ENCODE results near the gene RANBP10.

The RANBP10 gene

DNA sequence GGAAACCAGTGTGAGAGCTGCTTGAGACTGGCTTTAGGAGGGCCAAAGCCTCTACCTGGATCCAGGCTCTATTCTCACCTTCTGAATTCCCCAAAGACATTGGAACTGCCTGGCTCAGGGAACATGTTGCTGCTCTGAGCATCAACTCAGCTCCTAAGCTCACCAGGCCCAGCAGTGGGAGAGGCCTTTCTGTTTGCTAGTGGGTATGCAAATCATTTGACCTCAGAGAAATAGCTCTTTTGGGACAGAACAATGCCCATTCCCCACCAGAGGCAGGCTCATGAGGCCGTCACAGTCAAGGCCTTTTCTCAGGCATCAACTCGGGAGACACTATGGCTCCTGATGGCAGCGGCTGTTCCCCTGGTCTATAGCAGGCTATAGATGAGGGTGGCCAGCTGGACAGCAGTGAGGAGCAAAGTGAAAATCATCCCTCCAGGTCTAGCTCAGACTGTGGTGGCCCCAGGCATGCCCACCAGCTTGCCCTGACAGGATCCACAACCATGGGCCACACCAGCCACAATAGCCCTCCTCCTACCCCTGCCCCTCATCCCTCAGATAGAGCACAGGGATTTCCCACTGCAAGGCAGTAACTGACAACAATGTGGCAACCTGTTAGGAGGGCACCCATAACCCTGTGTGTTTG is 56.8 kb downstream of the RANBP10 start:
- DNase-seq (ENCODE audit: low read depth, low spot score) = no peak

GRCh38 chr16:67748834-67749233 is 57.5 kb downstream of the RANBP10 start:
- DNase-seq (ENCODE audit: low read depth, low spot score) = no peak

DNA sequence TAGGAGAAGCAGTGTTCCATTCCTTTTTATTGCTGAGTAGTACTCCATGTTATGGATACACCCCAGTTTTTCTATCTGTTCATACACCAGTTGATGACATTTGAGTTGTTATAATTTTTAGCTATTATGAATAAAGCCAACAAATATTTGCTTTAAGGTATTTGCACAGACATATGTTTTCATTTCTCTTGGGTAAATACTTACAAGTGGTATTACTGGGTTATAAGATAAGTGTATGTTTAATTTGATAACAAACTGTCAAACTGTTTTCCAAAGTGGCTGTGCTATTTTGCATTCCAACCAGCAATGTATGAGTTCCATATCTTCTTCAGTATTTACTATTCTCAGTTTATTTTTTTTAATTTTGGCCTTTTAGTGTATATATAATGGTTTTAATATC is 59.5 kb downstream of the RANBP10 start:
- no peak for DNase-seq (ENCODE audit: low read depth, low spot score)

DNA sequence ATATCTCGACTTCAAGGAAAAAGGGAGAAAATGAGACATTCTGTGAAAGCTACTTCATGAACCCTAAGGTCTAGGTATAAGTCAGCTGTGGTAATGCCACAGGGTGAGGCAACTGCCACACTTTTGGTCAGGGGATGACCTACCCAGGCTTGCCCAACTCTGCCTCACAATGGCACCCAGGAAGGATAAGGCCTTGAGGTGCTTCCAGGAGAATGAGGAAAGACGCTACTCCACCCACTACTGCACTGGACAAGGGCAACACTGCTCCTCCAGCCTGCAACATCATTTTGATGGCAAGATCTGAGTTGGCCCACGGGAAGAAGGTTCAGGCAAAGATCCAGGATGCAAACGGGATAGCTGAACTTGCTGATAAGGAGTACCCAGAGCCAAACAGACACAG is 65.2 kb downstream of the RANBP10 start:
- DNase-seq (ENCODE audit: low read depth, low spot score) = no peak

GRCh38 chr16:67740391-67740790 is 66.0 kb downstream of the RANBP10 start:
- no peak for DNase-seq (ENCODE audit: low read depth, low spot score)

GRCh38 chr16:67736858-67737257 is 69.5 kb downstream of the RANBP10 start:
- no peak for DNase-seq (ENCODE audit: low read depth, low spot score)

- DNase-seq (ENCODE audit: low read depth, low spot score) = no peak
Measured at GRCh38 chr16:67734731-67735201, 71.6 kb downstream of the RANBP10 start.

- no peak for DNase-seq (ENCODE audit: low read depth, low spot score)
Measured at GRCh38 chr16:67733734-67734470, 72.5 kb downstream of the RANBP10 start.

GRCh38 chr16:67731753-67732095 is 74.6 kb downstream of the RANBP10 start:
- no peak for DNase-seq (ENCODE audit: low read depth, low spot score)

DNA sequence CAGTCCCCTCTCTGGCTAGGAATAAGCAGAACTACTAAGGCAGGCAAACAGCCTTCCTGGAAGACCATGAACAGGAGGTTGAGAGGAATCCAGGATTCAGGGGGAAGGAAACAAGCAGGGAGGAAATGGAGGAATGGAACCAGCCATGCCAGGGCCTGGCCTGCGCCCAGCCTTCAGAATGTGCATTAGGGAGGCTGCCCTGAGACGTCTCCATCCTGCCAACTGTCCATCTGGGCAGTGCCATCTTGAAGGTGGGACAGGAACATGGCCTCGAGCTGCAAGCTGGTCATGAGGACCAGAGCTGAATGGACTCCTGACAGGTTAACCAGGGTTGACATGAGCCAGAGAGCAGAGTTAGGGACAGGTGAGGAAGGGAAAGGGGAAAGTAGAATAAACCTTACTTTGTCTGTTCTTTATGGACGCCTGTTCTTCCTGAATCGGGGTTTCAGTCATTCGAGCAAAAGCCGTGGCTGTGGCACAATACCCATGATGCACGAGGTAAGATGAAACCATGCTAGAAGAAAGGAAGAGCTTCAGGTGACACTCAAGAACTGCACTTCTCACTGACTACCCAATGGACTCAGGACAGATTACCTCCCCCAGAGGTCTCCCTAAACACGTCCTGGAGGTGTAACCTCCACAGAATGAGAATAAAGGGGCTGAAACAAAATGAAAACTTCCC is 75.1 kb downstream of the RANBP10 start:
- DNase-seq (ENCODE audit: low read depth, low spot score) = no peak

GRCh38 chr16:67730326-67730725 is 76.0 kb downstream of the RANBP10 start:
- DNase-seq (ENCODE audit: low read depth, low spot score) = no peak

GRCh38 chr16:67729636-67730248 is 76.6 kb downstream of the RANBP10 start:
- DNase-seq (ENCODE audit: low read depth, low spot score) = no peak

DNA sequence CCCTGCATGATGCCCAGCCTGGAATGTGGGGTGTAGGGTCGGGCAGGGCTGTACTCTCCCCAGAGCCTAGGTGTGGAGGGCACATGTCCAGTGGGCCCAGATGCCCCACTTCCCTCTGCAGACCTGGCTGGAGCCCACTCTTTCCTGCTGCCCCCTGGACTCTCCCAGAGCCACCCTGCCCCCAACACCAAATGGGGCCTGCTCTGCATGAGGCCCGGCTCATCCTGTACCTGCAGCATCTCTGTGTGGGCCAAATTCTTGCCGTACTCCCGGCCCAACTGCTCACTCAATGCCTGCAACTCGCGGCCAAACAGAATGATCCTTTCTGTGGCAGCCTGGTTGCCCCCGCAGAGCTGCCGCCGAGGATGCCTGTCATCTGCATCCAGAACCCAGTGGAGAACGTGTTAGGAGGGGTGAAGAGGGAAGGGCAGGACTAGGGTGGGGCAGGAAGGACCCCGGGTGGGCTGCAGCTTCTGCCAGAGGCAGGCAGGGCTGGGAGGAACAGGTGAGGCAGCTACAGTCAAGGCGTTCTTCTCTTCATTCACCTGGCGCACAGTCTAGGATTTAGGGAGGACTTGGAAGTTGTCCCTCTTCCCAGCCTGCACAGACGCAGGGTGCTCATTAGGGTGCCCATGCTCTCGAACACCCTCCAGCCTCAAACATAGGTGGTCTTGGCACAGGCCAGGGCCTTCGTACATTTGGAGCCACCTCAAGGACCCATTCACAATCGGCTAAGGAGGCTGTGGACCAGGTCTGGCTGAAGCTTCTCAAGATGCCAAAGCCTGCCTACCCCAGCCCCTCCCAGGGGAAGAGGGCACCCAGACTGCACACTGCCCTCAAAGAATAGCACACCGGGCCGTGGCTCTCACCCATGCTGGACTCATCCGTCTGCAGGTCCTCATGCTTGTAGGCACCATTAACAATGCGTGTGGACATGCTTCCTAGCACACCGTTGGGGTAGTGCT is 78.6 kb downstream of the RANBP10 start:
- DNase-seq (ENCODE audit: low read depth, low spot score) = no peak

GRCh38 chr16:67726106-67727034 is 80.0 kb downstream of the RANBP10 start:
- DNase-seq (ENCODE audit: low read depth, low spot score) = no peak

DNA sequence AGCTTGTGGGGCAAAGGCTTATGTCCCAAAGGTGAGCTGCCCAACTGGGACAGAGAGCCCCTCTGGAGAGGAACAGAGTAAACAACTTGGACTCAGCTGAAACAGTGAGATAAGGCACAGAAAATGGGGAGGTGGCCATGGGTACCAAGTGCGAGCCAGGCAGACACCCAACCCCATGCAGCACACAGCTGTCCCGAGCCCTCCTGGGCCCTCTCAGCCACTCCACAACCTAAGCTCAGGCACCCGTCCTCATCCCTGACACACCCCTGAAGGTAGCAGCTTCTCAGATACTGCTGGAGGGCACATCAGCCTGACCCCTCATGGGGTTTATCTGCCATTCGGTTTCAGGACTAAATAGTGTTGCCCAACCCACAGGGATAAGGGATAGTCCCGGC is 82.5 kb downstream of the RANBP10 start:
- DNase-seq (ENCODE audit: low read depth, low spot score) = no peak

GRCh38 chr16:67723151-67723910 is 83.0 kb downstream of the RANBP10 start:
- DNase-seq (ENCODE audit: low read depth, low spot score) = no peak

DNA sequence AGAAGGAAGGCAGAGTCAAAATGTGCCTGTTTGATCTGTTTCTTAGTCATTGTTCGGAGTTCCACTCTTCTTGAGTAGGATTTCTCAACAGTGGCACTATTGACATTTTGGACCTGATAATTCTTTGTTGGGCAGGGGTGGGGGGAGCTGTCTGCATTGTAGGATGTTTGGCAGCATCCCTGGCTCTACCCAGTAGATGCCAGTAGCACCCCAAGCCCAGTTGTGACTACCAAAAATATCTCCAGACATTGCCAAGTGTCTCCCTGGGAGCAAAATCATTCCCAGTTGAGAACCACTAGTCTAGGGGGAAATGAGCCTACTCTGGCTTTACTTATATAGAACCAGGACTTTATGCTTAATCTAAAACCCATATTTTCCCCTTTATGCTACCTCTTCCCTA is 86.1 kb downstream of the RANBP10 start:
- DNase-seq (ENCODE audit: low read depth, low spot score) = no peak

DNA sequence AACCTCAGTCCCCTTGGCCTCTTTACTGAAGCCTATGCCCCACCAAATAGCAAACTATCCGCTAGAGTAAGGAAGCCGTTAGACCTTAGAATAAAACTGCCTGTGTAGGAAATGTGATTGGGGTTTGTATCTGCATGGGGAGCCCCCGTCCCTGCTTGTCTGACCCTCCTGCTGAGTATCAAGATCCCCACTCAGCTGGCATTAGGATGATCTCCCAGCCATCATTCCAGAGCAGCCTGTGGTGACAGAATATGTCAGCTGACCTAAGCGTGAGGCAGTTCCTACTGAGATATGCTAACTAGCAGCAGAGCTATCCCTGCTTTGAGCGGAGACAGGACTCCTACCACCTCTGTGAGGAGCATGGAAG is 86.6 kb downstream of the RANBP10 start:
- no peak for DNase-seq (ENCODE audit: low read depth, low spot score)

DNA sequence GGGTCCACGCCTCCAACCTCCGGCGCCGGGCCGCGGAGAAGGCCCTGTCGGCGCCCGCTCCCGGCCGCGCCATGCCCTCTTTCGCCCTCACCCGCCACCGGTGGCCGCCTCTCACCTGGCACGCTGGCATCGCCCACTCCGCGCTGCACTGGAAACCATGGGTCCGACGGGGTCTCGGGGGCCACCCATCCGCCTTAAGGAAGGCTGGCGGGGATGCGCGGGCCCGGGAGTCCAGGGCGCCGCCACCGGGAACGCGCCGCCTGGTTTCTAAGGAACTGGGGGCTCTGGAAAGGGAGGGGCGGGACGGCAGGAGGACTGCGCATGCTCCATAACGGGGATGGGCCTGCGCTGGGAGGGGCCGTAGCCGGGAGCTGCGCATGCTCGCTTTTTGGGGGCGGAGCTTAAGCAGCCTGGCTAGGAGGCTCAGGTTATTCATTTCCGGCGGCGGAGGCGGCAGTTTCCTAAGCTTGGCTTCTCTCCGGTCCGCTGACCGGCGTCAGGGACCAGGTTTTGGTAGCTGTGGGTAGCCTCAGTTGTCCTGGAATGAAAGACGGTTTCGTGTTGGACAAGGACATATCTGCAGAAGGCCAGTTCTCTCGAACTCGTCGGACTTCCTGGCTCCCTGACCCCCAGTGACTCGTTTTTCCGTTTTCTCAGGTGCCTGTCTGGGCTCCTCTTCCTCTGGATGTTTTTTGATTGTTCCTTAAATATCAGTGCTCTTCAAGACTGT is 87.1 kb downstream of the RANBP10 start, which contains the start of gene GFOD2:
GFOD2 (minus strand) TSS at position 269 of the 730 bp plus-strand sequence. CDS start 33,601 bp downstream, outside the sequence.
- DNase-seq (ENCODE audit: low read depth, low spot score) = peak; percentile 85

Data from brain pericyte (primary cell).